22Rv1 (cell line): ENCODE measurements around the gene TMEM131.

ENCODE experiments used
- ZFX ChIP-seq: fragments of 450-650 bp; IDR thresholded peaks from 2 replicates; pipeline ENCODE4 v1.6.1; 2017; ENCODE audit warnings: antibody characterized with exemption, borderline replicate concordance
- TF ChIP-seq, protein P1 (sequence below): fragments of 450-650 bp; IDR thresholded peaks from 2 replicates; pipeline ENCODE4 v1.5.1; 2017; ENCODE audit warnings: mild to moderate bottlenecking

GRCh38 chr2:97764559-97765263, 231.0 kb downstream of the TMEM131 start:
- TF ChIP-seq, protein P1, sequence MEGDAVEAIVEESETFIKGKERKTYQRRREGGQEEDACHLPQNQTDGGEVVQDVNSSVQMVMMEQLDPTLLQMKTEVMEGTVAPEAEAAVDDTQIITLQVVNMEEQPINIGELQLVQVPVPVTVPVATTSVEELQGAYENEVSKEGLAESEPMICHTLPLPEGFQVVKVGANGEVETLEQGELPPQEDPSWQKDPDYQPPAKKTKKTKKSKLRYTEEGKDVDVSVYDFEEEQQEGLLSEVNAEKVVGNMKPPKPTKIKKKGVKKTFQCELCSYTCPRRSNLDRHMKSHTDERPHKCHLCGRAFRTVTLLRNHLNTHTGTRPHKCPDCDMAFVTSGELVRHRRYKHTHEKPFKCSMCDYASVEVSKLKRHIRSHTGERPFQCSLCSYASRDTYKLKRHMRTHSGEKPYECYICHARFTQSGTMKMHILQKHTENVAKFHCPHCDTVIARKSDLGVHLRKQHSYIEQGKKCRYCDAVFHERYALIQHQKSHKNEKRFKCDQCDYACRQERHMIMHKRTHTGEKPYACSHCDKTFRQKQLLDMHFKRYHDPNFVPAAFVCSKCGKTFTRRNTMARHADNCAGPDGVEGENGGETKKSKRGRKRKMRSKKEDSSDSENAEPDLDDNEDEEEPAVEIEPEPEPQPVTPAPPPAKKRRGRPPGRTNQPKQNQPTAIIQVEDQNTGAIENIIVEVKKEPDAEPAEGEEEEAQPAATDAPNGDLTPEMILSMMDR = no peak
- TF ChIP-seq ZFX = no peak
